Mucosa of gallbladder (tissue), 1 donor: ENCODE measurements around the gene CDH4. TPM values are rescaled to one million over a fixed set of nuclear protein-coding genes. Genes with fewer than 3 reads are reported as not detected.

Experiments
- DNase-seq: peaks from one replicate; pipeline ENCODE4 v3.0.0-alpha.2; 2020; ENCODE audit warnings: low spot score
- total RNA-seq: library from RNA; stranded (reverse); gene quantifications from one replicate; pipeline ENCODE4 v1.2.1, GENCODE V29; 2021
- donor health status: DM: no; HTN: no; CAD: no.

CDH4 gene
- total RNA-seq, 1 donor from 2014 or later: 3.5 TPM

GRCh38 chr20:61856626-61857413 is 604.8 kb downstream of the CDH4 start:
- DNase-seq: no peak

- DNase-seq: no peak
Measured at GRCh38 chr20:61857414-61857775, 605.3 kb downstream of the CDH4 start.

DNA sequence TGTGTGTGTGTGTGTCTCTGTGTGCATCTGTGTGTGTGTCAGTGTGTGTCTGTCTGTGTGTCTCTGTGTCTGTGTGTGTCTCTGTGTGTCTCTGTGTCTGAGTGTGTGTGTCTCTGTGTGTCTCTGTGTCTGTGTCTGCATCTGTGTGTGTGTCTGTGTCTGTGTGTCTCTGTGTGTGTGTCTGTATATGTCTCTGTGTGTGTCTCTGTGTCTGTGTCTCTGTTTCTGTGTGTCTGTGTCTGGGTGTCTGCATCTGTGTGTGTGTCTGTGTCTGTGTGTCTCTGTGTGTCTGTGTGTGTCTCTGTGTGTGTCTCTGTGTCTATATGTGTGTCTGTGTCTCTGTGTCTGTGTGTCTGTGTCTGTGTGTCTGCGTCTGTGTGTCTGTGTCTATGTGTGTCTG is 605.8 kb downstream of the CDH4 start:
- no peak for DNase-seq

- no peak for DNase-seq
Measured at GRCh38 chr20:61859767-61860166, 607.7 kb downstream of the CDH4 start.

- no peak for DNase-seq
Measured at GRCh38 chr20:61860260-61860987, 608.4 kb downstream of the CDH4 start.

DNA sequence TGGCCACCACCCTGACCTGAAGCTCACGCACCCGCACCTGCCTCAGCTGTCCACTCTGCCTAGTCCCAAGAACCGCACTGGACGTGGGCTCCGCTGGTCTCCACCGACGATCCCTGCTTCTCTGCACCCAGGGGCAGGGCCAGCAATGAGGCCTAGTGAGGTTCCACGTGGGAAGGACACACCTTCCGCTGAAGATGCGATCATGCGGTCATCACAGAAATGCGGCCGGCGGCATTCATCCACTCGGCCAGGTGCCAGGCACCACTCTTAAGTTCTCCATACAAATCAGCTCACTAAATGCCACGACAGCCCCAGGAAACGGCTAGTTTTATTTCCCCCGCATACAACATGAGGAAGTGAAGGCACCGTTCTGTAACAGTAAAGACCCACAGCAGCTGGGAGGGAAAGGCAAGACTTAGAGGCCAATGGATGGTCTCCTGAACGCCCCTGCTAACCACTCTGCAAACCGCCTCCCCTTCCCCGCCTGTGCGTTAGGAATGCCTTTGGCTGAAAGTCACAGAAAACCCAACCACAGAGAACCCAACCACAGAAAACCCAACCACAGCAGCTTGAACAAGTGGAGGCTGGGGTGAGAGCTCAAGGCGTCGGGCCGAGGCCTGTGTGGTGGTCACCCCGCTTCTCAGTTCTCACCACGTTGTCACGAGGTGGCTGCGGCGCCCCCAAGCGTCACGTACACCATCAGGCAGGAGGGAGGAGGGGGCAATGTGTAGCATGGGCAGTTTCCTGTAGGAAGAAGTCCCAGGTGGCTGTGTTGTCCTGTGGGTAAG is 609.2 kb downstream of the CDH4 start:
- no peak for DNase-seq

- no peak for DNase-seq
Measured at GRCh38 chr20:61861858-61862257, 609.8 kb downstream of the CDH4 start.

GRCh38 chr20:61862881-61863280 is 610.8 kb downstream of the CDH4 start:
- DNase-seq: no peak

DNA sequence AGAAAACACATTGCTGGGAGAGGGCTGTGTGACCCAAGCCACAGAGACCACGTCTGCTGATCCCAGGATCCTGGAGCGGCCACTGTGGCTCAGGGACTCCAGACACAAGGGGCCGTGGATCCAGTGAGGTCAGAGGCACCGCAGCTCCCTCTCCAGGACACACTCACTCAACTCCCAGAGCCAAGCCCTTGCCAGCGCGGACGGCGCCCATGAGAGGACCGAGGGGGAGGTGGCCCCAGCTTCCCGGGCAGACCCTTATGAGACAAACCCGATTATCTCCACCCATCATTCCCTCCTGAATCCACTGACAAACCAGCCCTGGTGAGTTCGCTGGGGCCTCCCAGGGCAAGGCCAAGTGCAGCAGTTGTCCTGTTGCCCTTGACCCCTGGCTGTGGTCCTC is 612.4 kb downstream of the CDH4 start:
- no peak for DNase-seq

GRCh38 chr20:61865353-61865752 is 613.3 kb downstream of the CDH4 start:
- DNase-seq: no peak

- DNase-seq: no peak
Measured at GRCh38 chr20:61866165-61866564, 614.1 kb downstream of the CDH4 start.

DNA sequence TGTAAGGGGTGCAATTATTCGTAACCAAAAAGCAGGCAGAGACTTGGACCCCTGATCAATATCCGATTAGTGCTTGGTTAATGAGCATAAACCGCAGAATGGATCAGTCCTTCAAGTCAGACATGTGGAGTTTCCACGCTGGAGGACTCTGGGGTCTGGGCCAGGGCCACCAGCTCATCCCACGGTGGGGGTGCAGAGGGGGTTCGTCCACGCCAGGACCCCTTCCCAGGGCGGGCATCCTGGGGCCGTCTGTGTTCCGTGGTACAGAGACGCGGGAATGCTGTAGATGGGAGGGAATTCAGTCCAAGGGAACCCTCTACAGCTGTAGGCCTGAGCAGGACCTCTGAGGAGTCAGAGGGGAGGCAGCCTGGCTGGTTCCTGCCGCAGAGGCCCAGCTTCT is 615.9 kb downstream of the CDH4 start:
- DNase-seq: no peak

DNA sequence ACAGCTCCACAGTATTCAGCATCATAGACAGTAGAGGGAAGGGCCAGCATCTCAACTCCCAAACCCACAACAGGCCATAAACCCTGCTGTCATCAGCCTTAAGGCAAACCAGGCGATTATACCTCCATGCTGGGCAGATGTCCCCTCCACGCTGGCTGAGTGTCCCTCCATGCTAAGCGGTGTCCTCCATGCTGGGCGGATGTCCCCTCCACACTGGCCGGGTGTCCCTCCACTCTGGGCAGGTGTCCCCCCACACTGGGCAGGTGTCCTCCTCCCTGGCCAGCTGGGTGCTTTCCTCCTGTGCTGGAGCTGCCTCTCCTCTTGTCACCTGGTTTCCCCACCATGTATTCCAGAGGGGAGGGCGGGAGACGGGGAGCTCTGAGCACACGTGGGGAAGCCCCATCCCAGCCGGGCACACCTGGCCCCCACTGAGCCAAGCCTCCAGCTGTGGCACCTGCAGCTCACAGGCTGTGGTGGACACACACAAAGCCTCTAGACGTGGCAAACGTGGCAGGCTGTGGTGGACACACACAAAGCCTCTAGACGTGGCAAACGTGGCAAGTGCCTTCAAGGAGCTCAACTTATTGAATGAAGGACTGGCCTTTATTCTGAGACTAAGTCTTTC is 616.5 kb downstream of the CDH4 start:
- DNase-seq: no peak

DNA sequence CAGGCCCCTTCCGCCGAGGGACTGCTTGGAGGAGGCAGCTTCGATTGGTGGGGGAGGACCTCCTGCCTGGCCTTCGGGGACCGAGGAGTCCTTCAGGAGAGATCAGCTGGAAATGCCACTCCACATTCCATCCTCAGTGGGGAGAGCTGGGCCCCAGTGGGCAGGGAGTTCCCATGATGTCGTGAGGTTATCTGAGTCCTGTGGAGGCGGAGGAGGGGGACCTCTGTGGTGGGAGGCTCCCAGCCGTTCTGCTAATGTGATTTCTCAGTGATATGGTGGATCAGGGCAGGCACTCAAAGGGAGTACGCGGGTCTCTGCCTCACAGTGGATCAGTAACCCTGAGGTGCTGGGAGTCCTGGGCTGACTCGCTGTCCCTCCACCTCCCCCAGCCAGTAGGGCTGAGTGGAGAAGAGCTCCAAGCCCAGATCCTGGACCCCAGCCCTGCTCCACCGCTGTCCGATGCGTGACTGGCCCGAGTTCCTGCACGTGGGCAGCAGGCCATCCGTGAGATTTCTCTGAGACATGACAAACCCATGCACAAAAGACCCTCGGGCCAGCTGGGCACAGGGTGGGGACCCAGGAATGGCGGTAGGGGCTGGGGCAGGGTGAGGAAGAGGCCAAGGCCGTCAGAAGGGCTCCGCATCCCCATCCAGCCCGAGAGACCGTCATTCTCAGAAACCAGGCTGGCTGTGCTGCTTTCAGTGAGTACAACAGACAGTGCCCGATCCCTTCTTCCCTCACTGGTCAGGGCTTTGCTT is 617.9 kb downstream of the CDH4 start:
- no peak for DNase-seq

- no peak for DNase-seq
Measured at GRCh38 chr20:61871160-61871559, 619.1 kb downstream of the CDH4 start.

DNA sequence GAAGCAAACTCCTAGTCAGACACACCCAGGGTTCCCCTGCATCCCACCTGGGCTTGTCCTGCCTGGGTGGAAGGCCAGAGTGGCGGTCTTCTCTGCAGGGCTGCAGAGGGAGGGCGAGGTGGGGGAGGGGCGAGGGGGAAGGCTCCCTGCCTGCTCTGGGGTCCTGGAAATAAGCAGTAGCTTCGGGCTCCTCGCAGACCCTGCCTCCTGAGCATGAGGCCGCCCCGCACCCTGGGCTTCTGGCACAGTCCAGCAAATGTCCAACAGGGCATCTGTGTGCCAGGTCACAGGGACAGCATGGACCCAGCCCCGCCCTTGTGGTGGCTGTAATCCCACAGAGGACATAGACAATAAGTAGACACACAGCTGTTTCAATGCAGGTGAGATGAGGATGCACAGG is 619.9 kb downstream of the CDH4 start:
- DNase-seq: no peak

GRCh38 chr20:61872371-61872900 is 620.4 kb downstream of the CDH4 start:
- no peak for DNase-seq

- DNase-seq: no peak
Measured at GRCh38 chr20:61873651-61874420, 621.8 kb downstream of the CDH4 start.

- no peak for DNase-seq
Measured at GRCh38 chr20:61874421-61875068, 622.5 kb downstream of the CDH4 start.
